ENCODE results near the gene BCL2L15.

GRCh38 chr1:113895098-113895497 lies 7.7 kb upstream of the BCL2L15 start:
- TF ChIP-seq EZH2 (IDR thresholded peaks at IDR 0.05; ENCODE audit: borderline replicate concordance, low read depth, low read length, poor library complexity, severe bottlenecking) (no peak), CTCF (conservative IDR thresholded peaks at IDR 0.05; ENCODE audit: low read depth, low read length) (no peak)

All from A673 (cell line).